ENCODE measurements around the gene CERCAM. TPM values are rescaled to one million over a fixed set of nuclear protein-coding genes. Genes with fewer than 3 reads are reported as not detected.

The CERCAM gene
- total and polyA plus RNA-seq, 4 donors, result 1.1 to 2.9 (median 1.8) TPM

GRCh38 chr9:128392302-128393144 is 28.1 kb upstream of the CERCAM start (continued):
- TF ChIP-seq CTCF (IDR thresholded peaks at IDR 0.05; ENCODE audit: low read depth, low read length, missing input control) (no peak), RAD21 (IDR thresholded peaks at IDR 0.05) (no peak), JUND (IDR thresholded peaks at IDR 0.05) (no peak)

GRCh38 chr9:128393145-128393775 is 27.4 kb upstream of the CERCAM start:
- no peak overlapping the region for H3K27ac ChIP-seq (ENCODE audit: low read depth in 1 of 2, low read length in 2 of 2)
- no peaks in the 10 kb centered on the region for H3K27me3 ChIP-seq (ENCODE audit: control insufficient read depth in 4 of 4, insufficient read depth in 4 of 4, low read length in 3 of 4)
- TF ChIP-seq CTCF (IDR thresholded peaks at IDR 0.05; ENCODE audit: low read depth, low read length, missing input control) (no peak), HNF4G (IDR thresholded peaks at IDR 0.05) (no peak), HNF4A (conservative IDR thresholded peaks at IDR 0.05) (no peak), REST (IDR thresholded peaks at IDR 0.05) (no peak), ZBTB33 (IDR thresholded peaks at IDR 0.05) (no peak), TAF1 (conservative IDR thresholded peaks at IDR 0.05) (no peak), ATF3 (IDR thresholded peaks at IDR 0.05) (no peak), YY1 (IDR thresholded peaks at IDR 0.05) (no peak)
- no peaks in the 10 kb centered on the region for H3K9me3 ChIP-seq (ENCODE audit: control insufficient read depth in 4 of 4, low read length in 3 of 4)
- DNase-seq (ENCODE audit: low spot score), result no peak
- H3K4me1 ChIP-seq (ENCODE audit: control insufficient read depth in 4 of 4, insufficient read depth in 4 of 4, low read length in 3 of 4), result no peaks in the 10 kb centered on the region
- H3K9ac ChIP-seq (ENCODE audit: low read depth in 1 of 2, low read length in 2 of 2), result no peak overlapping the region
- peaks cover 9 to 20% (median 13%) of the 10 kb centered on the region in 4 donors for H3K36me3 ChIP-seq (ENCODE audit: control insufficient read depth in 4 of 4, insufficient read depth in 3 of 4, low read depth in 1 of 4, low read length in 3 of 4)
- no peak overlapping the region for H3K4me3 ChIP-seq (ENCODE audit: low read depth in 1 of 3, low read length in 3 of 3)
- 50% methylated on average over 56 of the region's 56 CpGs for WGBS

Data from liver (tissue), 9 donors.